CD14-positive monocyte (primary cell): Measurements from ENCODE around the gene PPP1R3G. TPM values are rescaled to one million over a fixed set of nuclear protein-coding genes. Genes with fewer than 3 reads are reported as not detected.
A peak's percentile ranks its signal among the peaks of the same experiment; 100 is the strongest.

Source experiments
- DNase-seq, 3 donors: peaks; one replicate each; pipeline ENCODE4 v3.0.0-alpha.2; 2011 to 2022
- H2AFZ ChIP-seq: 2 replicates; pipeline ENCODE4 v1.6.0; 2012; ENCODE audit warnings: mild to moderate bottlenecking, low read depth, low read length, inconsistent platforms; ENCODE audit not compliant: insufficient read depth, poor library complexity, severe bottlenecking
- H3K27ac ChIP-seq, 2 donors: 1 replicate in 1 of 2; 2 replicates in 1 of 2; pipeline ENCODE4 v1.5.1; 2012 to 2013; ENCODE audit warnings: low read length in 2 of 2, control low read depth in 1 of 2, inconsistent platforms in 1 of 2, low read depth in 1 of 2, mild to moderate bottlenecking in 1 of 2
- H3K27me3 ChIP-seq, 2 donors: one replicate each; pipeline versions ENCODE4 v1.6.0 to v1.6.1; 2011 to 2013; ENCODE audit warnings: low read length in 2 of 2; ENCODE audit not compliant: control insufficient read depth in 2 of 2, insufficient read depth in 2 of 2
- H3K36me3 ChIP-seq, 2 donors: replicated peaks in 1 of 2; 1 replicate in 1 of 2; 2 replicates in 1 of 2; pipeline versions ENCODE4 v1.5.1 to v1.6.1; 2012 to 2013; ENCODE audit warnings: low read length in 2 of 2, control low read depth in 1 of 2, inconsistent platforms in 1 of 2, mild to moderate bottlenecking in 1 of 2; ENCODE audit not compliant: insufficient read depth in 2 of 2, control insufficient read depth in 1 of 2
- H3K4me1 ChIP-seq, 2 donors: 1 replicate in 1 of 2; 2 replicates in 1 of 2; pipeline versions ENCODE4 v1.5.1 to v1.6.1; 2012 to 2013; ENCODE audit warnings: low read length in 2 of 2, control low read depth in 1 of 2, inconsistent platforms in 1 of 2, mild to moderate bottlenecking in 1 of 2, moderate library complexity in 1 of 2; ENCODE audit not compliant: insufficient read depth in 2 of 2, control insufficient read depth in 1 of 2
- H3K4me2 ChIP-seq: replicated peaks from 2 replicates; pipeline ENCODE3; 2012; ENCODE audit warnings: low read length, moderate library complexity, mild to moderate bottlenecking; ENCODE audit not compliant: poor library complexity, severe bottlenecking; ENCODE audit errors: extremely low read depth
- H3K4me3 ChIP-seq, 3 experiments: fragments of 200-600 bp in 1 of 3; sonication (generic) in 1 of 3; replicated peaks in 1 of 3; 1 replicate in 2 of 3; 2 replicates in 1 of 3; pipeline ENCODE4 v1.5.1; 2011 to 2013; ENCODE audit warnings: low read length in 3 of 3, mild to moderate bottlenecking in 3 of 3, control low read depth in 2 of 3, low read depth in 2 of 3, inconsistent platforms in 1 of 3, moderate library complexity in 1 of 3
- H3K79me2 ChIP-seq: 2 replicates; pipeline ENCODE4 v1.6.0; 2012; ENCODE audit warnings: mild to moderate bottlenecking, control low read depth, inconsistent platforms, low read length, moderate library complexity; ENCODE audit not compliant: insufficient read depth
- H3K9ac ChIP-seq: 2 replicates; pipeline ENCODE4 v1.6.0; 2017; ENCODE audit warnings: low read length, mild to moderate bottlenecking; ENCODE audit not compliant: insufficient read depth, poor library complexity, severe bottlenecking
- H3K9me3 ChIP-seq, 2 donors: replicated peaks in 1 of 2; 1 replicate in 1 of 2; 2 replicates in 1 of 2; pipeline versions ENCODE4 v1.5.1 to v1.6.1; 2012 to 2013; ENCODE audit warnings: low read length in 2 of 2, control low read depth in 1 of 2; ENCODE audit not compliant: control insufficient read depth in 1 of 2, insufficient read depth in 1 of 2
- H4K20me1 ChIP-seq: 2 replicates; pipeline ENCODE4 v1.6.0; 2012; ENCODE audit warnings: mild to moderate bottlenecking, low read length, control low read depth, moderate library complexity; ENCODE audit not compliant: insufficient read depth
- H3K27ac Mint-ChIP-seq, 7 donors: one replicate each; pipeline ENCODE4 v1.8.0; 2020; ENCODE audit warnings: mild to moderate bottlenecking in 7 of 7, mixed read lengths in 7 of 7, moderate library complexity in 6 of 7, inconsistent platforms in 2 of 7
- H3K27me3 Mint-ChIP-seq, 3 donors: one replicate each; pipeline ENCODE4 v1.8.0; 2021 to 2022; ENCODE audit warnings: low read depth in 3 of 3, mild to moderate bottlenecking in 3 of 3, mixed read lengths in 3 of 3, moderate library complexity in 3 of 3, inconsistent platforms in 1 of 3
- H3K36me3 Mint-ChIP-seq, 2 donors: one replicate each; pipeline ENCODE4 v1.8.0; 2020; ENCODE audit warnings: mixed read lengths in 2 of 2, inconsistent platforms in 1 of 2, mild to moderate bottlenecking in 1 of 2
- H3K4me1 Mint-ChIP-seq: one replicate; pipeline ENCODE4 v1.8.0; 2020; ENCODE audit warnings: mild to moderate bottlenecking, mixed read lengths
- H3K4me3 Mint-ChIP-seq, 2 donors: one replicate each; pipeline ENCODE4 v1.8.0; 2020; ENCODE audit warnings: mild to moderate bottlenecking in 2 of 2, mixed read lengths in 2 of 2, moderate library complexity in 1 of 2
- H3K9me3 Mint-ChIP-seq, 7 donors: one replicate each; pipeline ENCODE4 v1.8.0; 2020 to 2022; ENCODE audit warnings: mixed read lengths in 7 of 7, mild to moderate bottlenecking in 6 of 7, moderate library complexity in 6 of 7, inconsistent platforms in 2 of 7
- WGBS: methylation state at CpG from one replicate; pipeline ENCODE4 v1.1.5; 2013; ENCODE audit warnings: missing lambda C conversion rate; ENCODE audit not compliant: insufficient coverage; 5-methylcytosine and 5-hydroxymethylcytosine counted together
- intact Hi-C, 2 donors: fragments of 100-400 bp; cut with micrococcal nuclease; formaldehyde crosslinking; loops; one replicate each; pipeline versions ENCODE4 v1.15.0 to v1.15.1; 2023
- polyA plus RNA-seq, 3 donors: library from polyadenylated mRNA; depleted of rRNA in 1 of 3; unstranded in 2 of 3; stranded (reverse) in 1 of 3; fragments of 300-500 nt in 2 of 3; fragments of >200 nt in 1 of 3; fragmentation: Illumina TruSeq in 2 of 3; gene quantifications; 1 replicate in 2 of 3; 2 replicates in 1 of 3; pipeline ENCODE4 v1.2.3, GENCODE V29; 2012 to 2021
- TF ChIP-seq, protein P1 (sequence below): fragments of 200-600 bp; IDR thresholded peaks from one replicate; pipeline ENCODE4 v1.8.0; 2022; ENCODE audit warnings: antibody characterized with exemption, mild to moderate bottlenecking

Gene PPP1R3G
- polyA plus RNA-seq, 3 donors: 0.13 to 0.15 (median 0.13) TPM

GRCh38 chr6:5135788-5136376 is 50.7 kb downstream of the PPP1R3G start:
- no peaks in the 10 kb centered on the region for H3K9me3 ChIP-seq
- no peak overlapping the region for H2AFZ ChIP-seq
- H3K4me1 ChIP-seq: peaks cover 11 to 13% of the 10 kb centered on the region in 2 donors
- Mint-ChIP-seq H3K36me3 (no peaks in the 10 kb centered on the region), H3K27ac (peak overlapping the region in 1 of 7 donors; percentile 33), H3K4me3 (no peak overlapping the region), H3K27me3 (no peaks in the 10 kb centered on the region), H3K4me1 (peaks cover 28% of the 10 kb centered on the region), H3K9me3 (peaks cover 0 to 3% (median 0%) of the 10 kb centered on the region in 7 donors)
- H3K9ac ChIP-seq: no peak overlapping the region
- H3K27me3 ChIP-seq: no peaks in the 10 kb centered on the region
- intact Hi-C loops: no loop called here
- H3K4me3 ChIP-seq: no peak overlapping the region
- no peaks in the 10 kb centered on the region for H3K36me3 ChIP-seq
- H3K27ac ChIP-seq: no peak overlapping the region
- H4K20me1 ChIP-seq: no peaks in the 10 kb centered on the region
- H3K4me2 ChIP-seq: no peak overlapping the region
- DNase-seq: peak; percentile 15 to 60 (median 18)
- WGBS: 72% methylated on average over 7 of the region's 9 CpGs
- TF ChIP-seq, protein P1, sequence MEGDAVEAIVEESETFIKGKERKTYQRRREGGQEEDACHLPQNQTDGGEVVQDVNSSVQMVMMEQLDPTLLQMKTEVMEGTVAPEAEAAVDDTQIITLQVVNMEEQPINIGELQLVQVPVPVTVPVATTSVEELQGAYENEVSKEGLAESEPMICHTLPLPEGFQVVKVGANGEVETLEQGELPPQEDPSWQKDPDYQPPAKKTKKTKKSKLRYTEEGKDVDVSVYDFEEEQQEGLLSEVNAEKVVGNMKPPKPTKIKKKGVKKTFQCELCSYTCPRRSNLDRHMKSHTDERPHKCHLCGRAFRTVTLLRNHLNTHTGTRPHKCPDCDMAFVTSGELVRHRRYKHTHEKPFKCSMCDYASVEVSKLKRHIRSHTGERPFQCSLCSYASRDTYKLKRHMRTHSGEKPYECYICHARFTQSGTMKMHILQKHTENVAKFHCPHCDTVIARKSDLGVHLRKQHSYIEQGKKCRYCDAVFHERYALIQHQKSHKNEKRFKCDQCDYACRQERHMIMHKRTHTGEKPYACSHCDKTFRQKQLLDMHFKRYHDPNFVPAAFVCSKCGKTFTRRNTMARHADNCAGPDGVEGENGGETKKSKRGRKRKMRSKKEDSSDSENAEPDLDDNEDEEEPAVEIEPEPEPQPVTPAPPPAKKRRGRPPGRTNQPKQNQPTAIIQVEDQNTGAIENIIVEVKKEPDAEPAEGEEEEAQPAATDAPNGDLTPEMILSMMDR: peak; percentile 70
- H3K79me2 ChIP-seq: no peaks in the 10 kb centered on the region

DNA sequence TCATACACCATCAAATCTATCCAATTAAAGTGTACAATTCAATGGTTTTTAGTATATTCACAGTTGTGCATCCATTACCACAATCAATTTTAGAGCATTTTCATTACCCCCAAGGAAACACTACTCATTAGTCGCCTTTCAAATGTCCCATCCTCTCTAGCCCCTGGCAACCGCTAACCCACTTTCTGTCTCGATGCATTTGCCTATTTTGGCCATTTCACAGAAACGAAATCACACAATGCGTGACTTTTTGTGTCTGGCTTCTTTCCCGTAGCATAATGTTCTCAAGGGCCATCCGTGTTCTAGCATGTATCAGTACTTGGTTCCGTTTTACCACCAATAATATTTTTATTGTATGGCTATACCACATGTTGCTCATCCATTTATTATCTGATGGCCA is 51.7 kb downstream of the PPP1R3G start:
- Histone ChIP-seq H3K4me3 (no peak overlapping the region), H2AFZ (no peak overlapping the region), H3K27me3 (no peaks in the 10 kb centered on the region), H3K79me2 (no peaks in the 10 kb centered on the region), H3K9ac (no peak overlapping the region), H3K36me3 (no peaks in the 10 kb centered on the region), H3K9me3 (no peaks in the 10 kb centered on the region), H3K4me2 (no peak overlapping the region), H3K27ac (no peak overlapping the region), H4K20me1 (no peaks in the 10 kb centered on the region), H3K4me1 (peaks cover 11 to 13% of the 10 kb centered on the region in 2 donors)
- 97% methylated on average over 5 of the region's 8 CpGs for WGBS
- peaks cover 0 to 3% (median 0%) of the 10 kb centered on the region in 7 donors for H3K9me3 Mint-ChIP-seq
- peaks cover 29% of the 10 kb centered on the region for H3K4me1 Mint-ChIP-seq
- no peak overlapping the region for H3K27ac Mint-ChIP-seq
- no peaks in the 10 kb centered on the region for H3K36me3 Mint-ChIP-seq
- no peaks in the 10 kb centered on the region for H3K27me3 Mint-ChIP-seq
- no peak overlapping the region for H3K4me3 Mint-ChIP-seq
- intact Hi-C loops: no loop called here
- TF ChIP-seq, protein P1: no peak
- DNase-seq: no peak

Other genes starting within 250 kb of the PPP1R3G start
- gene RPP40, start 81.3 kb upstream of the PPP1R3G start, polyA plus RNA-seq: 10 to 100 TPM in 1 of 3 donors, 1 to 10 TPM in 2; 1.7 to 11.1 (median 7.4) TPM
- gene LYRM4, start 175.6 kb downstream of the PPP1R3G start, polyA plus RNA-seq: 10 to 100 TPM; 13.7 to 19.6 (median 18.1) TPM
- gene FARS2, start 176.2 kb downstream of the PPP1R3G start, polyA plus RNA-seq: 10 to 100 TPM; 12.2 to 21.6 (median 17.7) TPM